ENCODE measurements around the gene ZNF219.
"Not testable (repeated sequence)": the region's sequence is repeated elsewhere in the genome, so short reads cannot be mapped to it uniquely, and the experiment has no call there.

ZNF219 gene

GRCh38 chr14:21040941-21041340 lies 57.5 kb downstream of the ZNF219 start:
- not testable (repeated sequence) for DNase-seq

GRCh38 chr14:21040370-21040925 lies 58.0 kb downstream of the ZNF219 start:
- no peak for DNase-seq
